ENCODE results near the gene PTPRJ. TPM values are rescaled to one million over a fixed set of nuclear protein-coding genes. Genes with fewer than 3 reads are reported as not detected.

The PTPRJ gene
- total RNA-seq, 1 experiment from 2014 or later, result 10.5 TPM

DNA sequence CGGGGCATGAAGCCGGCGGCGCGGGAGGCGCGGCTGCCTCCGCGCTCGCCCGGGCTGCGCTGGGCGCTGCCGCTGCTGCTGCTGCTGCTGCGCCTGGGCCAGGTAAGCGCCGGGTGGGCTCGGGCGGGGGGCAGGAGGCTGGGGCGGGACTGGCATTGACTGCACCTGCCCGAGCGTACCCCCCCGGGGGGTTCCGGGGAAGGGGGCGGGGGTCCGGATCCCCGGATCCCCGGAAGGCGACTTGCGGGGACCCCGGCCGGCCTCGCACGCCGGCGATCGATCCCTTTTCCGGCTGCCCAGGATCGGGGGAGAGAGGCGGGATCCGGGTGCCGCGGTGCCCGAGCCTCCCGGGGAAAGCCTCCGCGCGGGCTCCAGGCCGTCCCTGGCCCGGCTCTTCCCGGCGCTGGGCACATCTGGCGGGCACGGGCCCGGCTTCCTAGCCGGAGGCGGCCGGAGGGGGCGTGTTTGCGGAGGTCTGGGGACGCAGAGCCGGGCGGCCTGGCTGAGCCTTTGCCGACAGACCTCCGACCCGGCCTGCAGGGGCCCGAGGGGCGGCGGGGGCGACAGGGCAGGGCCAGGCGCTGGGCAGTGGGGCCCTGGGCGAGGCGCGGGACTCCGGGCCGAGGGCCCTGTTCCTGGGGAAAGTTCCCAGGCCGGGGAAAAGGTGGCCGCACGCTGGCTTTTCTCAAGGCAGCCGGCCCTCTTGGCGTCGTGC, 705 bp downstream of the PTPRJ start:
- DNase-seq (peak; percentile 39), ATAC-seq (peak; percentile 43)
- no peaks in the 10 kb centered on the region for H3K36me3 ChIP-seq (ENCODE audit: low read depth, low read length)
- H3K79me2 ChIP-seq (ENCODE audit: low read length), result peaks cover 49% of the 10 kb centered on the region
- H3K4me1 ChIP-seq (ENCODE audit: insufficient read depth, low read length), result peaks cover 29% of the 10 kb centered on the region
- H3K4me2 ChIP-seq (ENCODE audit: low read length), result peak overlapping the region; percentile 94
- no peaks in the 10 kb centered on the region for H3K27me3 ChIP-seq (ENCODE audit: low read length)
- no peak overlapping the region for H3K27ac ChIP-seq (ENCODE audit: low read length)
- H3K9me3 ChIP-seq (ENCODE audit: low read length), result no peaks in the 10 kb centered on the region
- CTCF ChIA-PET, result interaction anchor here (0.6 kb wide), 1 partner anchor 128 kb away, joined by 3 read pairs; no protein-coding TSS in a partner anchor
- H3K4me3 ChIP-seq (ENCODE audit: low read length), result peak overlapping the region; percentile 86
- H3K9me2 ChIP-seq (replicated peaks; ENCODE audit: low read length), result no peaks in the 10 kb centered on the region
- intact Hi-C loops (cut with micrococcal nuclease), result loop anchor here (1.0 to 10.0 kb wide), 3 partner anchors 34 to 126 kb away; no protein-coding TSS in a partner anchor
- H3F3A ChIP-seq (ENCODE audit: low read length, unreplicated experiment), result no peaks in the 10 kb centered on the region
- no peaks in the 10 kb centered on the region for H4K20me1 ChIP-seq (ENCODE audit: low read length)
- POLR2A ChIA-PET (ENCODE audit: unreplicated experiment), result no interaction called here
- peak overlapping the region; percentile 46; the same call in 1 of the 2 replicates for H2AFZ ChIP-seq (ENCODE audit: low read length)
- no TSS peak for BruUV-seq (replicated peaks)
- H3K9ac ChIP-seq (ENCODE audit: low read length), result peak overlapping the region; percentile 85
- TF ChIP-seq EZH2phosphoT487 (IDR thresholded peaks at IDR 0.05; ENCODE audit: borderline replicate concordance, low read length) (no peak), CTCF (conservative IDR thresholded peaks at IDR 0.05; ENCODE audit: low read depth, low read length) (no peak), EZH2 (IDR thresholded peaks at IDR 0.05; ENCODE audit: low read length, unreplicated experiment) (no peak)

- no peak for TF ChIP-seq EZH2phosphoT487 (IDR thresholded peaks at IDR 0.05; ENCODE audit: borderline replicate concordance, low read length)
- no peak for TF ChIP-seq CTCF (conservative IDR thresholded peaks at IDR 0.05; ENCODE audit: low read depth, low read length)
- no peak for TF ChIP-seq EZH2 (IDR thresholded peaks at IDR 0.05; ENCODE audit: low read length, unreplicated experiment)
- DNase-seq (no peak), ATAC-seq (no peak; the same call in 1 of the 2 replicates)
- intact Hi-C loops (cut with micrococcal nuclease), result loop anchor here (1.0 to 10.0 kb wide), 3 partner anchors 35 to 127 kb away; no protein-coding TSS in a partner anchor
- Histone ChIP-seq H3K4me3 (ENCODE audit: low read length) (peak overlapping the region; percentile 86), H2AFZ (ENCODE audit: low read length) (peak overlapping the region; percentile 46; the same call in 1 of the 2 replicates), H3K9me2 (replicated peaks; ENCODE audit: low read length) (no peaks in the 10 kb centered on the region), H3K79me2 (ENCODE audit: low read length) (peaks cover 57% of the 10 kb centered on the region), H4K20me1 (ENCODE audit: low read length) (no peaks in the 10 kb centered on the region), H3K4me1 (ENCODE audit: insufficient read depth, low read length) (peaks cover 37% of the 10 kb centered on the region), H3K27ac (ENCODE audit: low read length) (no peak overlapping the region; the same call in 1 of the 2 replicates), H3K9ac (ENCODE audit: low read length) (peak overlapping the region; percentile 85), H3F3A (ENCODE audit: low read length, unreplicated experiment) (no peaks in the 10 kb centered on the region), H3K9me3 (ENCODE audit: low read length) (no peaks in the 10 kb centered on the region), H3K36me3 (ENCODE audit: low read depth, low read length) (no peaks in the 10 kb centered on the region), H3K27me3 (ENCODE audit: low read length) (no peaks in the 10 kb centered on the region), H3K4me2 (ENCODE audit: low read length) (peak overlapping the region; percentile 94)
- POLR2A ChIA-PET (ENCODE audit: unreplicated experiment), result no interaction called here
- BruUV-seq (replicated peaks), result TSS peak; percentile 36
- CTCF ChIA-PET, result no interaction called here
These were observed 1.5 kb downstream of the PTPRJ start for GRCh38 chr11:47981667-47982404.
